HepG2 (cell line): ENCODE results near the gene B4GALT5. TPM values are rescaled to one million over a fixed set of nuclear protein-coding genes. Genes with fewer than 3 reads are reported as not detected.

Source experiments
- ARNT2 ChIP-seq: sonication (generic); formaldehyde crosslinking; IDR thresholded peaks from 2 replicates; pipeline ENCODE4 v1.8.0; 2022; ENCODE audit warnings: mild to moderate bottlenecking, low read depth, missing genetic modification reagents, moderate library complexity
- ATF1 ChIP-seq: IDR thresholded peaks from 2 replicates; pipeline ENCODE4 v1.6.1; 2016; ENCODE audit warnings: mild to moderate bottlenecking, control low read depth
- ATF5 ChIP-seq: sonication (generic); formaldehyde crosslinking; IDR thresholded peaks from 2 replicates; pipeline ENCODE4 v1.4.0; 2020; ENCODE audit warnings: mild to moderate bottlenecking, low read depth, missing genetic modification reagents
- ESRRA ChIP-seq: sonication (generic); formaldehyde crosslinking; IDR thresholded peaks from 2 replicates; pipeline ENCODE4 v1.5.1; 2020; ENCODE audit warnings: mild to moderate bottlenecking, low read depth, missing genetic modification reagents
- ETV5 ChIP-seq: IDR thresholded peaks from 2 replicates; pipeline ENCODE4 v1.6.1; 2018; ENCODE audit warnings: missing biosample characterization, missing genetic modification reagents, inconsistent platforms, borderline replicate concordance
- GMEB2 ChIP-seq: IDR thresholded peaks from 2 replicates; pipeline ENCODE4 v1.6.1; 2016; ENCODE audit warnings: missing biosample characterization, missing genetic modification reagents, low read depth
- HOXA3 ChIP-seq: sonication (generic); formaldehyde crosslinking; IDR thresholded peaks from 2 replicates; pipeline ENCODE4 v1.5.0; 2020; ENCODE audit warnings: missing genetic modification reagents
- HOXA5 ChIP-seq: sonication (generic); formaldehyde crosslinking; IDR thresholded peaks from 2 replicates; pipeline ENCODE4 v1.4.0; 2020; ENCODE audit warnings: missing genetic modification reagents
- MAF1 ChIP-seq: sonication (generic); formaldehyde crosslinking; IDR thresholded peaks from 2 replicates; pipeline ENCODE4 v1.5.0; 2020; ENCODE audit warnings: missing genetic modification reagents, borderline replicate concordance
- MAFF ChIP-seq: IDR thresholded peaks from 2 replicates; pipeline ENCODE4 v1.6.1; 2011; ENCODE audit warnings: low read depth, low read length, improper control_type of control experiment
- MXI1 ChIP-seq: IDR thresholded peaks from 3 replicates; pipeline ENCODE4 v1.6.1; 2012; ENCODE audit warnings: low read depth, low read length, inconsistent platforms, borderline replicate concordance
- NCOA1 ChIP-seq: sonication (generic); formaldehyde crosslinking; IDR thresholded peaks from 2 replicates; pipeline ENCODE4 v1.9.0; 2021; ENCODE audit warnings: missing genetic modification reagents
- PAWR ChIP-seq: sonication (generic); formaldehyde crosslinking; IDR thresholded peaks from 2 replicates; pipeline ENCODE4 v1.4.0; 2020; ENCODE audit warnings: missing genetic modification reagents, mild to moderate bottlenecking, borderline replicate concordance
- PHF8 ChIP-seq: sonication (generic); formaldehyde crosslinking; IDR thresholded peaks from 2 replicates; pipeline ENCODE4 v1.5.0; 2020; ENCODE audit warnings: missing genetic modification reagents
- RARG ChIP-seq: sonication (generic); formaldehyde crosslinking; IDR thresholded peaks from 2 replicates; pipeline ENCODE4 v1.4.0; 2020; ENCODE audit warnings: low read depth, mild to moderate bottlenecking, missing genetic modification reagents
- RFXAP ChIP-seq: sonication (generic); formaldehyde crosslinking; IDR thresholded peaks from 2 replicates; pipeline ENCODE4 v1.4.0; 2020; ENCODE audit warnings: missing genetic modification reagents, borderline replicate concordance
- STAG1 ChIP-seq: sonication (generic); formaldehyde crosslinking; IDR thresholded peaks from 2 replicates; pipeline ENCODE4 v1.4.0; 2020; ENCODE audit warnings: missing genetic modification reagents
- ZNF124 ChIP-seq: sonication (generic); formaldehyde crosslinking; IDR thresholded peaks from 2 replicates; pipeline ENCODE4 v1.4.0; 2020; ENCODE audit warnings: missing genetic modification reagents
- ZNF253 ChIP-seq: sonication (generic); formaldehyde crosslinking; IDR thresholded peaks from 2 replicates; pipeline ENCODE4 v1.8.0; 2022; ENCODE audit warnings: mild to moderate bottlenecking, missing genetic modification reagents, borderline replicate concordance
- ZNF678 ChIP-seq: sonication (generic); formaldehyde crosslinking; IDR thresholded peaks from 2 replicates; pipeline ENCODE4 v1.4.0; 2020; ENCODE audit warnings: mild to moderate bottlenecking, missing genetic modification reagents
- ZNF746 ChIP-seq: sonication (generic); formaldehyde crosslinking; IDR thresholded peaks from 2 replicates; pipeline ENCODE4 v1.8.0; 2022; ENCODE audit warnings: mild to moderate bottlenecking, missing genetic modification reagents
- ZNF747 ChIP-seq: sonication (generic); formaldehyde crosslinking; IDR thresholded peaks from 2 replicates; pipeline ENCODE4 v1.8.1; 2023; ENCODE audit warnings: missing genetic modification reagents, mild to moderate bottlenecking, borderline replicate concordance
- ZNF749 ChIP-seq: sonication (generic); formaldehyde crosslinking; IDR thresholded peaks from 2 replicates; pipeline ENCODE4 v1.8.0; 2022; ENCODE audit warnings: mild to moderate bottlenecking, missing genetic modification reagents, moderate library complexity, borderline replicate concordance
- ZNF772 ChIP-seq: sonication (generic); formaldehyde crosslinking; IDR thresholded peaks from 2 replicates; pipeline ENCODE4 v1.5.0; 2020; ENCODE audit warnings: mild to moderate bottlenecking, missing genetic modification reagents
- ZNF790 ChIP-seq: sonication (generic); formaldehyde crosslinking; IDR thresholded peaks from 2 replicates; pipeline ENCODE4 v1.8.0; 2022; ENCODE audit warnings: missing genetic modification reagents, mild to moderate bottlenecking, borderline replicate concordance
- polyA plus RNA-seq, 8 experiments: library from polyadenylated mRNA; depleted of rRNA in 3 of 8; stranded (reverse) in 7 of 8; unstranded in 1 of 8; fragments of >200 nt; fragmentation: Illumina TruSeq in 4 of 8; extraction: Trizol in 4 of 8; gene quantifications; 2 replicates each; pipeline versions ENCODE4 v1.2.1 to v1.2.3, GENCODE V29; 2011 to 2016; ENCODE audit warnings: low read depth in 4 of 8, missing spikeins in 1 of 8, mixed read lengths in 1 of 8; ENCODE audit not compliant: insufficient read depth in 1 of 8
- total RNA-seq, 5 experiments: library from RNA; depleted of rRNA; stranded (reverse); fragments of >200 nt; fragmentation: Illumina TruSeq; extraction: Trizol; gene quantifications; 2 replicates each; pipeline ENCODE4 v1.2.3, GENCODE V29; 2016; ENCODE audit warnings: low read depth in 1 of 5
- TF ChIP-seq, protein P1 (sequence below): sonication (generic); formaldehyde crosslinking; IDR thresholded peaks from 2 replicates; pipeline ENCODE4 v1.4.0; 2020; ENCODE audit warnings: mild to moderate bottlenecking, missing genetic modification reagents
- TF ChIP-seq, protein P2 (sequence below): sonication (generic); formaldehyde crosslinking; IDR thresholded peaks from 2 replicates; pipeline ENCODE4 v1.9.0; 2021; ENCODE audit warnings: missing genetic modification reagents, borderline replicate concordance

Gene B4GALT5
- total and polyA plus RNA-seq, 2 of the 13 experiments (the other 11 are each of a cell fraction or from before 2014, with no cell fraction given), result 27.3 to 30.9 TPM

DNA sequence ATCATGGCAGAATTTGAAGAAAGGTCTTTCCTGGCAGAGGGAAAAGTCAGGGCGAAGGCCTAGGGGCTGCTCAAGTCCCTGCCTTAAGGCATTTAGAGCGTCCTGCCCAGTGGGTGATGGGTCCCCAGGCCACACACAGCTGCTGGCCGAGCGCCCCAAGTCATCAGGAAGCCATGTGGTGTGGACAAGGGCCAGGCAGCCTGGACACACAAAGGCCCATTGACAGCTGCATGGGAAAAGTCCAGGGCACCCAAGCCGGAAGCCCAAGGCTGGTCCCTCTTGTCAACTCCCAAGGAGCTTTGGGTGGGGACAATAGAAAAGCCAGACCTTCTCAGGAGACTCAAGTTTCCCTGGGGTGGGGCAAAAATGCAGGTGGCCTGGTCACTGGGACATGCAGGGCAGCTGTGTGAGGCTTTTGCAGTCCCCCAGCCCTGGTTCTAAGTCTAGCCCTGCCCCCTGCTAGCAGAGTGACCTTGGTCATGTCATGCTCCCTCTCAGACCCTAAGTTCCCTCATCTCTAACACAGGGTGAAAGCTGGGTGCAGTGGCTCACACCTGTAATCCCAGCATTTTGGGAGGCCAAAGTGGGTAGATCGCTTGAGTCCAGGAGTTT is 101.4 kb downstream of the B4GALT5 start (continued):
- TF ChIP-seq, protein P1, sequence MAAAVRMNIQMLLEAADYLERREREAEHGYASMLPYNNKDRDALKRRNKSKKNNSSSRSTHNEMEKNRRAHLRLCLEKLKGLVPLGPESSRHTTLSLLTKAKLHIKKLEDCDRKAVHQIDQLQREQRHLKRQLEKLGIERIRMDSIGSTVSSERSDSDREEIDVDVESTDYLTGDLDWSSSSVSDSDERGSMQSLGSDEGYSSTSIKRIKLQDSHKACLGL, result peak; percentile 54; the same call in 1 of the 2 replicates
- TF ChIP-seq HOXA5 (CRISPR knock-in tag), result no peak
- TF ChIP-seq ARNT2, result no peak
- no peak for TF ChIP-seq ZNF253 (CRISPR knock-in tag)
- no peak for TF ChIP-seq ZNF747 (CRISPR knock-in tag)
- peak; percentile 91 for TF ChIP-seq ETV5 (CRISPR knock-in tag)
- TF ChIP-seq HOXA3, result peak; percentile 42
- TF ChIP-seq ESRRA (CRISPR knock-in tag), result no peak
- TF ChIP-seq RARG, result no peak
- no peak for TF ChIP-seq MAFF
- TF ChIP-seq ZNF772 (CRISPR knock-in tag), result 0 out of 2 replicates have a peak, but pooled peaks have one; percentile 51
- TF ChIP-seq NCOA1 (CRISPR knock-in tag), result no peak
- no peak for TF ChIP-seq GMEB2 (CRISPR knock-in tag)
- TF ChIP-seq MXI1, result peak; percentile 50; the same call in 2 of the 3 replicates
- TF ChIP-seq ZNF124 (CRISPR knock-in tag), result no peak
- peak; percentile 16; the same call in 1 of the 2 replicates for TF ChIP-seq PHF8
- no peak for TF ChIP-seq PAWR (CRISPR knock-in tag)
- TF ChIP-seq ZNF678 (CRISPR knock-in tag), result no peak
- no peak for TF ChIP-seq ZNF790 (CRISPR knock-in tag)
- TF ChIP-seq RFXAP (CRISPR knock-in tag), result peak; percentile 71; the same call in 1 of the 2 replicates
- TF ChIP-seq ZNF749 (CRISPR knock-in tag), result no peak
- no peak for TF ChIP-seq ATF1 (CRISPR knock-in tag)
- TF ChIP-seq MAF1, result 0 out of 2 replicates have a peak, but pooled peaks have one; percentile 74
- TF ChIP-seq STAG1 (CRISPR knock-in tag), result peak; percentile 32
- TF ChIP-seq ZNF746 (CRISPR knock-in tag), result no peak
- no peak for TF ChIP-seq ATF5
- TF ChIP-seq, protein P2, sequence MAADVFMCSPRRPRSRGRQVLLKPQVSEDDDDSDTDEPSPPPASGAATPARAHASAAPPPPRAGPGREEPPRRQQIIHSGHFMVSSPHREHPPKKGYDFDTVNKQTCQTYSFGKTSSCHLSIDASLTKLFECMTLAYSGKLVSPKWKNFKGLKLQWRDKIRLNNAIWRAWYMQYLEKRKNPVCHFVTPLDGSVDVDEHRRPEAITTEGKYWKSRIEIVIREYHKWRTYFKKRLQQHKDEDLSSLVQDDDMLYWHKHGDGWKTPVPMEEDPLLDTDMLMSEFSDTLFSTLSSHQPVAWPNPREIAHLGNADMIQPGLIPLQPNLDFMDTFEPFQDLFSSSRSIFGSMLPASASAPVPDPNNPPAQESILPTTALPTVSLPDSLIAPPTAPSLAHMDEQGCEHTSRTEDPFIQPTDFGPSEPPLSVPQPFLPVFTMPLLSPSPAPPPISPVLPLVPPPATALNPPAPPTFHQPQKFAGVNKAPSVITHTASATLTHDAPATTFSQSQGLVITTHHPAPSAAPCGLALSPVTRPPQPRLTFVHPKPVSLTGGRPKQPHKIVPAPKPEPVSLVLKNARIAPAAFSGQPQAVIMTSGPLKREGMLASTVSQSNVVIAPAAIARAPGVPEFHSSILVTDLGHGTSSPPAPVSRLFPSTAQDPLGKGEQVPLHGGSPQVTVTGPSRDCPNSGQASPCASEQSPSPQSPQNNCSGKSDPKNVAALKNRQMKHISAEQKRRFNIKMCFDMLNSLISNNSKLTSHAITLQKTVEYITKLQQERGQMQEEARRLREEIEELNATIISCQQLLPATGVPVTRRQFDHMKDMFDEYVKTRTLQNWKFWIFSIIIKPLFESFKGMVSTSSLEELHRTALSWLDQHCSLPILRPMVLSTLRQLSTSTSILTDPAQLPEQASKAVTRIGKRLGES, result no peak
